Stimulated activated CD4-positive, alpha-beta T cell treated with anti-CD3 and anti-CD28 coated beads, Interleukin-1b, Interleukin-23, amount 100 ng/mL, for 4 hours (primary cell): ENCODE results near the gene FPR2.
"Not testable (repeated sequence)": the region's sequence is repeated elsewhere in the genome, so short reads cannot be mapped to it uniquely, and the experiment has no call there.

Experiments
- DNase-seq, 2 donors: peaks; one replicate each; pipeline ENCODE4 v3.0.0-alpha.2; 2020; ENCODE audit warnings: low read depth in 2 of 2

Gene FPR2

DNA sequence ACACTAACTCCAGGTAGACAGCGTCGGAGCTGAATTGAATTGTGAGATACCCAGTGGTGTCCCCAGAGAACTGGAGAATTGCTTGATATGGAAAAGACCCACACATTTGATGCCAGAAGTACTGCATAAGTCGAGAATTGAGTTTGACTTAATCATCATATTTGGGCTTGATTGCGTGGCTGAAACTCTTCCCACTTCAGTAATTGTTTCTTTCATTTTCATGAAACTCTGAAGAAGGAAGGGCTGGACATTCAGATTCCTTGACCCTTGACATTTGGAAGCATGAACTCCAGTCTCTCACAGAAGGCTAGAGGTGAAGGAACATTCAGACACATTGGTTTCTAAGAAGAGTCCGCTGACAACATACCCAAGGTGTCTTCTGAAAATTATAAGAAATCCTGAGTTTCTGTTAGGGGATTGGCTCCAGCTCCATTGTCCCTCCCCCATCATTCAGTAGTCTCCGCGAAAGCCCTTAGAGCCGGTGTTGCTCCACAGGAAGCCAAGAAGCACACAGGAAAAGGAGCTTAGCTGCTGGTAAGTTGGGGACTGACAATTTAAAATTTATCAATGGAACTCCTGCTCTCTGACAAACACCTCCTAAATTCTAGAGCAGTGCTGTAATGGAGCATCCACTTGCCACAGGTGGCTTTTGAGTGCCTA, at the start of gene FPR2:
Gene FPR2 (plus strand): TSS at position 484 of the 660 bp plus-strand sequence. CDS start 7,479 bp downstream, outside the sequence.
- DNase-seq, result no peak

- DNase-seq, result no peak
These were observed 49.3 kb upstream of the FPR2 start for GRCh38 chr19:51711702-51712101.

DNA sequence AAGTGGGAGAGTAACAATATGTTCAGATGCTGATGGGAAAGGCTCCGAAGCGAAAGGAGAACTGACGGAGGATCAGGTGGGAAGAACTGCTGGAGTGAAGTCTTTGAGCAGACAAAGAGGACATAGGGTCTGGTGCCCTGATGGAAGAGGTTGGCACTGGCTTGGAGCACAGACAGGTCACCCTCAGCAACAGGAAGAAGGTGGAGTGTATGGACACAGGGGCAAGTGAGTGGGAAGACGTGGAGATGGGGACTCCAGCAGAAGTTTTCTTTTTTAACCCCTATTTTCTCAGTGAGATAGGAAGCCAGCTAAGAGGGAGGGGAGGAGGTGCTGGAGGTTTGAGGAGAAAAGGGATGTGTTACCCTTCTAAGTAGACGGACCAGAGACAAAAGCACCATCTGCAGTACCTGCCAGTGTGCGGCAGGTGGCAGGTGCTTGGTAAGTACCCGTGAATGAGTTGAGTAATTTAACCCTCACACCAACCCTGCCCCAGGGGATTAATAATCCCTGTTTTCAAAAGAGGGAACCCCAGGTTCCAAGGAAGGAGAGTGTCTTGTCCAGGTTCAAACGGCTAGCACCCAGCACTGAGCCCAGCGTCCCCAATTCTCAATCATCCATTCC, 48.4 kb upstream of the FPR2 start:
- DNase-seq, result no peak

DNA sequence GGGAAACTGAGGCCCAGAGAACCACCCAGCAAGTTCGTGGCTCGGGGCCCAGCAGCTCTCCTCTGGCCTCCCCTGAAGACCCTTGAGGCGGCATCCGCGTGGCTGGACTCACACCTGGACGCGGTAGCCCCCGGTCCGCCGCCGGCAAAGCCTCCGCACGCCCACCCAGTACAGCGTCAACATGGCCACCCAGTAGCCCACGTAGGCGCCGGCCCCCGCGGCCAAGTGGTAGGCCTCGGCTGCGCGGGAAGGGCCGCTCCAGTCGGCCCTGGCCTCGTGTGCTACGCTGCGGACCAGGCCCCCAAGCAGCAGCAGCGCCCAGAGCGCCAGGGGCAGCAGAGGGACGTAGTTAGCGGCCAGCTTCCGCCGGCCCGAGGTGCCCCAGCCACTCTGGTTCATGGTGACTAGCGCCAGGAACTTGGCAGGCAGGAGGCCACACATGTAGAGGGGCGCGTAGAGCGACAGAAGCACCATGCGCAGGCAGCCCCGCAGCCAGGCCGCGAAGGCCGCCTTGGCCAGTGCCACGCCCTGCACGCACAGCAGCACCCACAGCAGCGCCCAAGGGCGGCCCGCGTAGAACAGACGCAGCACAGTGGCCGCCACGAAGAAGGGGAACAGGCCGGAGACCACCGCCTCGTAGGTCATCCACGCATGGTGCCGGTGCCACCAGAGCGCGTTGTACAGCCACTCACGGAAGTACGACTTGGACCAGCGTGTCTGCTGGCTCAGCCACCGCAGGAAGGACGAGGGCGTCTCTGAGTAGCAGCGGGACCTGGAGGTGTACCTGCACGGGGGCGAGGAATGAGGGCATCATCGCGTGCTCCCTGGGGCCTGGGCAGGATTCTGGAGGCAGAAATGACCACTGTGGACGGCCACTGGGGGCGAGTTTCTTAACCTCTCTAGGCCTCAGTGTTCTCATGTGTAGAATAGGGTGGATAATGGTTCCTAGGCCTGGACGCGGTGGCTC, 47.4 kb upstream of the FPR2 start:
- no peak for DNase-seq

DNA sequence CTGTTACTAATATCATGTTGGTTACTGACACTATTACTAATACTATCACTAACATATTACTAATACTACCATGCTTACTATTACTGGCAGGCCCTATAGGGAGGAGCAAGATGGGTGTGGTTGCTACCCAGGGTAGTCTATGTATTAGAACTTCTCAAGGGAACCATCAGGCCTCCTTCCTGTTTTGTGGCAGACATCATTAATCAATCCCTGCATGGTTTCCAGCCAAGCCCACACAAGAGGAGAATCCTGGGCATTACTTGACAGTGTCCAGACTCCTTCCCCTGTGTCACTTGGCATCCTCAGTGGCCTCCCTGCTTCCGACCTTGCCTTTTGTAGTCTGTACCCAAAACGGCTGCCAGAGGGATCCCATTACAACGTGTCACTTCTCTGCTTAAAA, 46.1 kb upstream of the FPR2 start:
- DNase-seq, result no peak

- no peak for DNase-seq
These were observed 45.1 kb upstream of the FPR2 start for GRCh38 chr19:51715850-51716249.

- no peak for DNase-seq
These were observed 44.1 kb upstream of the FPR2 start for GRCh38 chr19:51716925-51717324.

GRCh38 chr19:51719251-51719988, 41.6 kb upstream of the FPR2 start:
- no peak for DNase-seq

GRCh38 chr19:51721905-51722304, 39.1 kb upstream of the FPR2 start:
- no peak for DNase-seq

DNA sequence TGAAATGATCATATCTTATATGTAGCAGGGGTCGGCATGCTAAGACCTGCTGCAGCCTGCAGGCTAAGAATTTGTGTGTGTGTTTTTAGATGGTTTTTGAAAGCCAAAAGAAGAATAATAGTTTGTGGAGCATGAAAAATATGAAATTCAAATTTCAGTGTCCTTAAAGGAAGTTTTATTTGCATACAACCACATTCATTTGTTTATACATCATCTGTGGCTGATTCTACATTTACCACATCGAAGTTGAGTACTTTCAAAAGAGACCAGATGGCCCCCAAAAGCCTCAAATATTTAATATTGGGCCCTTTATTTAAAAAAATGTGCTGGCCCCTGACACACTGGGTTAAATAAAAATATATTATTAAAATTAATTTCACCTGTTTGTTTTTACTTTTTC, 38.5 kb upstream of the FPR2 start:
- DNase-seq, result no peak

DNA sequence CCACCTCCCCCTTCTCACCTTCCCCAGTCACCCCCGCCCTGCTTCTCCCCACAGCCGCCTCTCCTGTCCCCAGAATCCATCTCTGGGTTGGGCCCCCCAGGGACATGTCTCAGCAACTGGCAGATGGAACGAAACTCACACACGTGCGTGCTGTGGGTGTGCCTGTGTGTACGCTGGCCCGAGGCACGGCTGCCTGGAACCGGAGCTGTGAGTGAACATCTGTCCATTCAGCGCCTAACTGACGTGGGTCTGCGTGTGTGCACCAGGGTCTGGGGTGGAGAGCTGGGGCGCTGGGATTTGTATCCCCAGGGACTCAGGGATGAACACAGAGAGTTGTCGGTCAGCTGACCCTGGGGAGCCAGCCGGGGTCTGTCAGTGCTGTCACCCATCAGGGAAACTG, 36.4 kb upstream of the FPR2 start:
- DNase-seq, result no peak

DNA sequence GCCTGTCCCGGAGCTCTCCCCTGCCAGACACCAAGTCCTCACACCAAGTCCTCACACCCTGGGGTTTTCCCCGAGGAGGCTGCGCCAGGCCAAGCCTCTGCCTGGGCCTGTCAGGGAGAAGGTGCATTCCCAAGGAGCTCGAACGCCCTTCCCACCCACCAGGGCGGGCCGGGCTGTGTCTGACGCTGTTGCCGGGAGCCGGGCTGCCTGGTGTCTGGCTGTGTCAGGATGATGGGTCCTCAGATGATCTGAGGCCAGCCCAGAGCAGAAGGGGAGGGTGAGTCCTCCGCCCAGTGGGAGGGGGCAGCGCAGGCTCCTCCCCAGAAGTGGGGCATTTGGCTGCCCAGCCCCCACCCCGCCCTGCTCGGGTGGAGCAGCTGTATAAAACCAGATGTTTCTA, 34.9 kb upstream of the FPR2 start:
- no peak for DNase-seq

DNA sequence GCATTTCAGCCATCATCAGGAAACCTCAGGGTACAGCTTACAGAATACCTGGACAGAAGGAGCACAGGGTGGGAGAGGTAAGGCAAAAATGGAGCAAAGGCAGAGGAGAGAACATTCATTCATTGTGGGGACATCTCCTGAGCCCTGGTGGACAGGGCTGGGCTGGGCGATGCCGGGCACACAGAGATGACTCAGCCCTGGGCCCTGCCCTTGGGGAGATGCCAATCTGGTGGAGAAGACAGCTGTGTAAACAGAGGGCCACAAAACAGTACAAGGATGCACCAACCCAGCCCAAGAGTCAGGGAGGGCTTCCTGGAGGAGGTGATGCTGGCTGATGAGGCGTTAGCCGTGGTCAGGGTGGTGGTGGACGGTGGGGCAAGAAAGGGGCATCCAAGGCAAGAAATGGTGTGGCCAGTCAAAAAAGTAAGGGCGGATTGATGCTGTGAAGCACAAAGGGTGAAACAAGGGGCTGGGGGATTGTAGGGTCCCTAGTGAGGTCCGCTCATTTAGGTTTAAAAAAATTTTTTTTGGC, 33.6 kb upstream of the FPR2 start:
- no peak for DNase-seq

GRCh38 chr19:51729781-51730180, 31.2 kb upstream of the FPR2 start:
- DNase-seq, result no peak

GRCh38 chr19:51733742-51734522, 27.0 kb upstream of the FPR2 start:
- no peak for DNase-seq

- DNase-seq, result no peak
These were observed 25.1 kb upstream of the FPR2 start for GRCh38 chr19:51735759-51736449.

DNA sequence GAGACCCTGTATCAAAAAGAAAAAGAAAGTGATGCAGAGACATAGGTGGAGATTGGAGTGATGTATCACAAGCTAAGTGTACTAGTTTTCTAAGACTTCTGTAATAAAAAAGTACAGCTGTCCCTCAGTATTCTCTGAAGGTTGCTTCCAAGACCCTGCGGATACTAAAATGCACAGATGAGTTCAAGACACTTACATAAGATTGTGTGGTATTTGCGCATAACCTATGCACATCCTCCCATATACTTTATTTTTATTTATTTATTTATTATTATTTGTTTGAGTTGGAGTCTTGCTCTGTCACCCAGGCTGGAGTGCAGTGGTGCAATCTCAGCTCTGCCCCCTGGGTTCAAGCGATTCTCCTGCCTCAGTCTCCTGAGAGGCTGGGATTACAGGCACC, 23.6 kb upstream of the FPR2 start:
- DNase-seq, result no peak

DNA sequence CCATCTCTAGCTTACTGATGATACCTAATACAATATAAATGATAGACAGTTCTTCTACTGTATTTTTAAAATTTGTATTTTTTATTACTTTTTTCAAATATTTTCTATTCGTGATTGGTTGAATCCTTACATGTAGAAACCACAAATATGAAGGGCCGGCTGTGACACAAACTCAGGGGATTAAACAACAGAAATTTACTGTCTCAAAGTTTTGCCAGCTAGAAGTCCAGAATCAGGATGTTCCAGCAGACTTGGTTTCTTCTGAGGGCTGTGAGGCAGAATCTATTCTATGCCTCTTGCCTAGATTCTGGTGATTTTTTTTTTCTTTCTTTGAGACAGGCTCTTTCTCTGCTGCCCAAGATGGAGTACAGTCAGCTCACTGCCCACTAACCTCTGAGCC, 23.1 kb upstream of the FPR2 start:
- DNase-seq, result no peak

DNA sequence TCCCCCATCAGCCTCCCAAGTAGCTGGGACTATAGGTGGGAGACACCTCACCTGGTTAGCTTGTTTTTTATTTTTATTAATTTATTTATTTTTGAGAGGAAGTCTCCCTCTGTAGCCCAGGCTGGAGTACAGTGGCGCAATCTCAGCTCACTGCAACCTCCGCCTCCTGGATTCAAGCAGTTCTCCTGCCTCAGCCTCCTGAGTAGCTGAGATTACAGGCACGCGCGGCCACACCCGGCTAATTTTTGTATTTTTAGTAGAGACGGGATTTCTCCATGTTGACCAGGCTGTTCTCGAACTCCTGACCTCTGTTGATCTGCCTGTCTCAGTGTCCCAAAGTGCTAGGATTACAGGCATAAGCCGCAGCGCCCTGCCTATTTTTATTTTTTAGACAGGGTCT, 22.5 kb upstream of the FPR2 start:
- not testable (repeated sequence) for DNase-seq
